ENCODE measurements around the gene SCRT2. TPM values are rescaled to one million over a fixed set of nuclear protein-coding genes. Genes with fewer than 3 reads are reported as not detected.

Gene SCRT2
- total RNA-seq, 2 donors from 2014 or later: not detected

DNA sequence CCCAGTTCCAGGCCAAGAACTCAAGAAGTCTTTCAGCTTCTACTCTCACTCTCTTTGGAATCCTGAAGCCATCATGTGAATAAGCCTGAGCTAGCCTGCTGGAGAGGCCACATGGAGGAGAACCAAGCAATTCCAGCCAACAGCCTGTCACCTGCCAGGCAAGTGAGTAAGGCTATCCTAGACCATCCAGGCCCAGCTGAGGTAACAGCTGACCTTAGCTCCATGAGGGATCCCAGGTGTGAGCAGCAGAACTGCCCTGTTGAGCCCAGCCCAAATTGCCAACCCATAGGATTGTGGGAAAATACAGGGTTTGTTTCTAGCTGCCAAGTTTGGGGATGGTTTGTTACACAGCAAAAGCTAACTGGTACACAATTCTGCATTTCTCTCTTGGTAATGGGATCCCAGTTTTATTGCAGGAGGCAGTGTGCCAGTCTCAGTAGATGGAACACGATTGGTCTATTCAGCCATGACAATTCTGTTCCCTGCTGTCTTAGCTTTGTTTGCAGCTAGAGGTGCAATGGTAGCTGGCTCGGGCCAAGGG is 28.1 kb downstream of the SCRT2 start:
- peaks cover 0 to 45% of the 10 kb centered on the region in 2 donors for H3K4me1 ChIP-seq
- no peak overlapping the region for H3K27ac ChIP-seq
- peaks cover 43% of the 10 kb centered on the region for H3K36me3 ChIP-seq
- TF ChIP-seq, protein P1, sequence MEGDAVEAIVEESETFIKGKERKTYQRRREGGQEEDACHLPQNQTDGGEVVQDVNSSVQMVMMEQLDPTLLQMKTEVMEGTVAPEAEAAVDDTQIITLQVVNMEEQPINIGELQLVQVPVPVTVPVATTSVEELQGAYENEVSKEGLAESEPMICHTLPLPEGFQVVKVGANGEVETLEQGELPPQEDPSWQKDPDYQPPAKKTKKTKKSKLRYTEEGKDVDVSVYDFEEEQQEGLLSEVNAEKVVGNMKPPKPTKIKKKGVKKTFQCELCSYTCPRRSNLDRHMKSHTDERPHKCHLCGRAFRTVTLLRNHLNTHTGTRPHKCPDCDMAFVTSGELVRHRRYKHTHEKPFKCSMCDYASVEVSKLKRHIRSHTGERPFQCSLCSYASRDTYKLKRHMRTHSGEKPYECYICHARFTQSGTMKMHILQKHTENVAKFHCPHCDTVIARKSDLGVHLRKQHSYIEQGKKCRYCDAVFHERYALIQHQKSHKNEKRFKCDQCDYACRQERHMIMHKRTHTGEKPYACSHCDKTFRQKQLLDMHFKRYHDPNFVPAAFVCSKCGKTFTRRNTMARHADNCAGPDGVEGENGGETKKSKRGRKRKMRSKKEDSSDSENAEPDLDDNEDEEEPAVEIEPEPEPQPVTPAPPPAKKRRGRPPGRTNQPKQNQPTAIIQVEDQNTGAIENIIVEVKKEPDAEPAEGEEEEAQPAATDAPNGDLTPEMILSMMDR (IDR thresholded peaks at IDR 0.05): no peak
- DNase-seq (ENCODE audit: low spot score): no peak
- no peak overlapping the region for H3K4me3 ChIP-seq
- H3K9me3 ChIP-seq: peaks cover 0 to 4% of the 10 kb centered on the region in 2 donors
- H3K27me3 ChIP-seq: no peaks in the 10 kb centered on the region

DNA sequence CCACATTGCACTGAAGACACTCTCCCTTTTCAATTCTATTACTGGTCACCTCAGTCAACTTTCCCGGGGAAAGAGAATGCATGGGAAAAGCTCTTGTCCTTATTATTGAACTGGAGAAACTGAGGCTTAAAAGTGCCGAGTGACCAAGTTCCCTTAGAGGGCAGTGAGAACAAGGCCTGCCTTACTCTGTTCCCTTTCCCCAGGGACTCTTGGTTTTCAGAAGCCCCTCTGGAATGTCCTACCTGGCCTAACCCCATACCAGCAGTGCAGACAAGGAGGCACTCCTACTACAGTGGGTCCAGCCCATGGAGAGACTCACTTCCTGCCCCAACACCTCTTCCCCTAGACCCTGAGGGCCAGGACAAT is 28.8 kb downstream of the SCRT2 start:
- Histone ChIP-seq H3K27me3 (no peaks in the 10 kb centered on the region), H3K4me3 (no peak overlapping the region), H3K27ac (no peak overlapping the region), H3K36me3 (peaks cover 43% of the 10 kb centered on the region), H3K9me3 (peaks cover 0 to 4% of the 10 kb centered on the region in 2 donors), H3K4me1 (peaks cover 0 to 41% of the 10 kb centered on the region in 2 donors)
- no peak for DNase-seq (ENCODE audit: low spot score)
- TF ChIP-seq, protein P1 (IDR thresholded peaks at IDR 0.05): no peak

DNA sequence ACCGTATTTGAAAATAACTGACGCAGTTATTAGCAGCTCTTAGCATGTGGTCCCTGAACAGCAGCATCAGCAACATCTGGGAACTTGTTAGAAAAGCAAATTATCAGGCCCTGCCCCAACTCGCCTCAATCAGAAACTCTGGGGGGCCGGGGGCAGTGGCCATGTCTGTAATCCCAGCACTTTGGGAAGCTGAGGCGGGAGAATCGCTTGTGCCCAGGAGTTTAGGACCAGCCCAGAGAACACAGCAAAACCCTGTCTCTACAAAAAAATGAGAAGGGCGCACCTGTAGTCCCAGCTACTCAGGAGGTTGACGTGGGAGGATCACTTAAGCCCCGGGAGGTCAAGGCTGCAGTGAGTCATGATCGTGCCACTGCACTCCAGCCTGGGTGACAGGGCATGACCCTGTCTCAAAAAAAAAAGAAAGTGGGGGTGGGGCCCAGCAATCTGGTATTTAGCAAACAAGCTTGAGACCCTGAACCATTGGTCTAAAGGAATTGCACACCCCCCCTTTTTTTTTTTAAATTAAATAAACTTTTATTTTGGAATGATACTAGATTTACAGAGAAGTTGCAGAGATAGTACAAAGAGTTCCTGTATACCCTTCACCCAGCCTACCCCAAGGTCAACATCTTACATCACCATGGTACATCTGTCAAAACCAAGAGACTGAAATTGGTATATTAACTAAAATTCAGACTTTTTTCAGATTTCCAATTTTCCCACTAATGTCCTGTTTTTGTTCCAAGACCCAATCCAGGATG is 29.3 kb downstream of the SCRT2 start:
- Histone ChIP-seq H3K27ac (peak overlapping the region; percentile 47 to 52), H3K9me3 (peaks cover 0 to 4% of the 10 kb centered on the region in 2 donors), H3K36me3 (peaks cover 43% of the 10 kb centered on the region), H3K4me3 (no peak overlapping the region), H3K4me1 (peaks cover 0 to 36% of the 10 kb centered on the region in 2 donors), H3K27me3 (no peaks in the 10 kb centered on the region)
- TF ChIP-seq, protein P1 (IDR thresholded peaks at IDR 0.05): no peak
- no peak for DNase-seq (ENCODE audit: low spot score)

DNA sequence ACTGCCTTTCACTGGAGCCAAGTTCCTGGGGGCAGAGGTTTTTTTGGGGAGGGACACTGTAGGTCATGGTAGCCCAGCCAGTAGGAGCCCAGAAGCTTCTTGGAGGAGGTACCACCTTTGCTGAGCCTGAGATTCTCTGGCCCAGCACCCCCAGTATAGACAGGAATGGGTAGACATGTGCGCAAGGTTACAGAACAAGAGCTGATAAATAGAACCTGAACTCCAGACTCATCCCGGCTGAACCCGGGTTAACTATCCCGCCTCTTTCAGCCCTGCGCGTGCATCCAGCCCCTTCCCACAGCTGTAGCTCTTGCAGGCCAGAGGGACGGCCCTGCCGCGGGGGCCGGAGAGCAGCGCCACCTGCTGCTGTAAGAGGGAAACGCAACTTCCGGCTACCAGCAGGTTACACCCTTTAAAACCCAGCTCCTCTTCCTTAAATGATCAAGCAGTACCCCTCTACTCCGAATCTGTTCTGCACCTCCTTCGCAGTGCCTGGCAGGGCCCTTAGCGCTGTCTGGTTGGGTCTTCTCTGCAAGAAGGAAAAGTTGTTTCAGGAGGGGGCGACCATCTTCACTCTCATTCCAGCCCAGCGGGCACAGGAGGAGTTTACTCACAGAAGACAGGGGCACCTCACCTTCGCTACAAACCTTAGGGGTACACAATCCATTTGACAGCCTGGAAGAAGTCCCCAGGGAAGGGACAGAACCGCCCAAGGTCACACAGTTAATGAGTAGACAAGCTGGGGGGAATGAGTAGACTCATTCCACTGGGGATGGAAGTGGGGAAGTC is 30.1 kb downstream of the SCRT2 start:
- H3K4me3 ChIP-seq: no peak overlapping the region
- H3K27me3 ChIP-seq: no peaks in the 10 kb centered on the region
- DNase-seq (ENCODE audit: low spot score): peak; percentile 68
- TF ChIP-seq, protein P1 (IDR thresholded peaks at IDR 0.05): peak; percentile 91 to 97
- H3K36me3 ChIP-seq: peaks cover 39% of the 10 kb centered on the region
- H3K4me1 ChIP-seq: peaks cover 0 to 31% of the 10 kb centered on the region in 2 donors
- H3K9me3 ChIP-seq: peaks cover 0 to 4% of the 10 kb centered on the region in 2 donors
- H3K27ac ChIP-seq: peak overlapping the region; percentile 47 to 52

DNA sequence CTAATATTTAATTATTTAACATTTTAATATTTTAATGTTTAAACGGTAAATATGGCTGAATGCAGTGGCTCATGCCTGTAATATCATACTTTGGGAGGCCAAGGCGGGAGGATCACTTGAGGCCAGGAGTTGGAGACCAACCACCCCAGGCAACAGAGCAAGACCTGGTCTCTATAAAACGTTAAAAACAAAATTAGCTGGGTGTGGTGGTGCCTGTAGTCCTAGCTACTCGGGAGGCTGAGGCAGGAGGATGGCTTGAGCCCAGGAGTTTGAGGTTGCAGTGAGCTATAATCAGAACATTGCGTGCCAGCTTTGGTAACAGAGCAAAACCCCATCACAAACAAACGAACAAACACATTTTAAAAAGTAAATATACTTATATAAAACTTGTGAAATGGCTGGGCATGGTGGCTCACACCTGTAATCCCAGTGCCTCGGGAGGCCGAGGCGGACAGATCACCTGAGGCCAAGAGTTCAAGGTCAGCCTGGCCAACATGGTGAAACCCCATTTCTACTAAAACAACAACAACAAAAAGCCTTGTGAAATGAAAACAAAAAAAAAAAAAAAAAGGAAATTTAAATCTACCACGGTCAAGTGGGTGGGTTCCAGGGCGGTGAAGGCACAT is 30.8 kb downstream of the SCRT2 start:
- DNase-seq (ENCODE audit: low spot score): no peak
- Histone ChIP-seq H3K4me1 (peaks cover 0 to 31% of the 10 kb centered on the region in 2 donors), H3K27ac (peak overlapping the region; percentile 47 to 52), H3K36me3 (peaks cover 32% of the 10 kb centered on the region), H3K9me3 (peaks cover 0 to 4% of the 10 kb centered on the region in 2 donors), H3K27me3 (no peaks in the 10 kb centered on the region), H3K4me3 (no peak overlapping the region)
- TF ChIP-seq, protein P1 (IDR thresholded peaks at IDR 0.05): no peak

Data from right atrium auricular region (tissue), 2 donors.